ENCODE data around the gene SLC17A8.

Gene SLC17A8

DNA sequence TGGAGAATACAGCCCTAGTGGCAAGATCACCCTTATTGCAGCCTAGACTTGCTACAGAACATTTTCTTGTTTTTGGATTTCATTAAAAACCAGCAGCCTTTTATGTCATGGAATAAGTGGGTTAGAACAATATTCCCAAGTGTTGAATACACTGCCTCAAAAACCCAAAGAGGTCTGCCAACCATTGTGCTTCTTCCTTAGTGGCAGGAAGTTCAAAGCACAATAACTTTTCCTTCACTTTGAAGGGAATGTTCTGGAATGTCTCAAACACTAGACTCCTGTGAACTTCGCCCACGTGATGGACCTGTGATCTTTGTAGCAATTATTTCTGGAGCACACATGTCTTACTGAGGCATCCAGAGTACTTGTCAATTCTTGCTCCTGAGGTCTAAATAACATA lies 8.5 kb downstream of the SLC17A8 start:
- H3K27ac ChIP-seq, result no peak overlapping the region
- H3K27me3 ChIP-seq, result no peaks in the 10 kb centered on the region
- H3K4me2 ChIP-seq, result no peak overlapping the region
- no peak overlapping the region for H3K4me3 ChIP-seq
- no peak overlapping the region for H3K9ac ChIP-seq
- H3K4me1 ChIP-seq, result no peaks in the 10 kb centered on the region
- TF ChIP-seq Cebpa-rat (IDR thresholded peaks at IDR 0.05), result no peak
- no peaks in the 10 kb centered on the region for H3K9me3 ChIP-seq
- H3K36me3 ChIP-seq, result no peaks in the 10 kb centered on the region
- no peaks in the 10 kb centered on the region for H4K20me1 ChIP-seq

DNA sequence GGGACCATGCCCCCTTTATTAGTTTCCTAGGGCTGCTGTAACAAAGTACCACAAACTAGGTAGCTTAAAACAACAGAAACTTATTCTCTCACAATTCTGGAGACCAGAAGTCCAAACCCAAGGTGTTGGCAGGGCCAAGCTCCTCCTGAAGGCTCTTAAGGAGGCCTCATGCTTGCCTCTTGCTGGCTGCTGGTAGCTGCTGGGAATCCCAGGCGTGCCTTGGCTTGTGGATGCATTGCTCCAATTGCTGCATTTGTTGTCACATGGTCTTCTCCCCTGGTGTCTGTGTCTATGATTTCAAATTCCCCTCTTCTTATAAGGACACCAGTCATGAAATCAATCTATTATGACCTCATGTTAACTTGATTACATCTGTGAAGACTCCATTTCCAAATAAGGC lies 11.2 kb downstream of the SLC17A8 start:
- Histone ChIP-seq H3K9me3 (no peaks in the 10 kb centered on the region), H4K20me1 (no peaks in the 10 kb centered on the region), H3K36me3 (no peaks in the 10 kb centered on the region), H3K27me3 (no peaks in the 10 kb centered on the region), H3K4me1 (no peaks in the 10 kb centered on the region), H3K4me3 (no peak overlapping the region), H3K9ac (no peak overlapping the region), H3K4me2 (no peak overlapping the region), H3K27ac (no peak overlapping the region)
- no peak for TF ChIP-seq Cebpa-rat (IDR thresholded peaks at IDR 0.05)

DNA sequence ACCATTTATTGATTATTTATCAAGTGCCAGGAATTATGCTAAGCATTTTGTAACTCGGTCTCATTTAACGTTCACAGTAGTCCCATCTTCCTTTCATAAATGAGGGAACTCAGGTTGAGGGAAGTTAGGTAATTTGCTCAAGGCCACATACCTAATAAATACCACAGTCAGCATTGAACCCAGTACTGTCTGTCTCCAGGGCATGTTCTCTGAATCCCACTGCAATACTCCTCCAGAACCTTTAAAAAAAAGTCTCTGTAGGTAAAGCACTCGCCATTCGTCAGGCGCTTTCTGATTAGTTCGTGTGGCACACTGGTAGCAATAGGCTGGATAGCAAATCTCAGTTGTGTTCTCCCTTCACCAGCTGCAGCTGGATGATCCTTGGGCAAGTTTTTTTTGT lies 14.3 kb downstream of the SLC17A8 start:
- Histone ChIP-seq H3K27me3 (no peaks in the 10 kb centered on the region), H3K9me3 (no peaks in the 10 kb centered on the region), H3K27ac (no peak overlapping the region), H3K36me3 (no peaks in the 10 kb centered on the region), H3K4me2 (no peak overlapping the region), H4K20me1 (no peaks in the 10 kb centered on the region), H3K4me1 (no peaks in the 10 kb centered on the region), H3K9ac (no peak overlapping the region), H3K4me3 (no peak overlapping the region)
- no peak for TF ChIP-seq Cebpa-rat (IDR thresholded peaks at IDR 0.05)

- H3K27ac ChIP-seq, result no peak overlapping the region
- no peak overlapping the region for H3K4me2 ChIP-seq
- no peaks in the 10 kb centered on the region for H3K27me3 ChIP-seq
- H3K9ac ChIP-seq, result no peak overlapping the region
- no peaks in the 10 kb centered on the region for H4K20me1 ChIP-seq
- no peaks in the 10 kb centered on the region for H3K36me3 ChIP-seq
- no peak for TF ChIP-seq Cebpa-rat (IDR thresholded peaks at IDR 0.05)
- no peaks in the 10 kb centered on the region for H3K9me3 ChIP-seq
- H3K4me1 ChIP-seq, result no peaks in the 10 kb centered on the region
- H3K4me3 ChIP-seq, result no peak overlapping the region
Observed at GRCh38 chr12:100372853-100373640, 16.2 kb downstream of the SLC17A8 start.

- no peak for TF ChIP-seq Cebpa-rat (IDR thresholded peaks at IDR 0.05)
- H3K9me3 ChIP-seq, result no peaks in the 10 kb centered on the region
- no peaks in the 10 kb centered on the region for H4K20me1 ChIP-seq
- H3K9ac ChIP-seq, result no peak overlapping the region
- no peaks in the 10 kb centered on the region for H3K4me1 ChIP-seq
- H3K36me3 ChIP-seq, result no peaks in the 10 kb centered on the region
- no peak overlapping the region for H3K4me2 ChIP-seq
- H3K27ac ChIP-seq, result no peak overlapping the region
- no peak overlapping the region for H3K4me3 ChIP-seq
- H3K27me3 ChIP-seq, result no peaks in the 10 kb centered on the region
Observed at GRCh38 chr12:100375038-100375735, 18.3 kb downstream of the SLC17A8 start.

DNA sequence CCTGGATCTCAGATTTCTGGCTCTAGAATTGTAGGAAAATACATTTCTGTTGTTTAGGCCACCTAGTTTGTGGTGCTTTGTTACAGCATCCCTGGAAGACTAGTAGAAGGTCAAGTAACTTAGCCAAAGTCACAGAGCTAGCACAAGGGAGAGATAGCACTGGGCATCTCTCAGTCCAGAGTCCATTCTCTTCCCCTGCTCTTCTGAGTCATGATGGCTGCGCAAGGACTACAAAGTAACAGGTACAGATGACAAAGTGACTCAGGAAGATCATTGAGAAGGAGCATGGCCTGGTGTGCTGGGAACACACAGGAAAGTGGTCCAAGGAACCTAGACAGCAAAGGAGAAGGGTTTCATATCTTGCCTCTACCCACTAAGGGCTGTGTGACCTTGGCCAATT lies 19.3 kb downstream of the SLC17A8 start:
- H3K36me3 ChIP-seq, result no peaks in the 10 kb centered on the region
- H3K9me3 ChIP-seq, result no peaks in the 10 kb centered on the region
- H3K9ac ChIP-seq, result no peak overlapping the region
- no peaks in the 10 kb centered on the region for H3K4me1 ChIP-seq
- no peaks in the 10 kb centered on the region for H3K27me3 ChIP-seq
- no peak overlapping the region for H3K4me2 ChIP-seq
- H3K4me3 ChIP-seq, result no peak overlapping the region
- H4K20me1 ChIP-seq, result no peaks in the 10 kb centered on the region
- no peak overlapping the region for H3K27ac ChIP-seq
- no peak for TF ChIP-seq Cebpa-rat (IDR thresholded peaks at IDR 0.05)

- H3K27me3 ChIP-seq, result no peaks in the 10 kb centered on the region
- TF ChIP-seq Cebpa-rat (IDR thresholded peaks at IDR 0.05), result no peak
- H4K20me1 ChIP-seq, result no peaks in the 10 kb centered on the region
- no peaks in the 10 kb centered on the region for H3K9me3 ChIP-seq
- H3K9ac ChIP-seq, result no peak overlapping the region
- no peak overlapping the region for H3K4me2 ChIP-seq
- no peak overlapping the region for H3K4me3 ChIP-seq
- no peaks in the 10 kb centered on the region for H3K36me3 ChIP-seq
- H3K4me1 ChIP-seq, result no peaks in the 10 kb centered on the region
- H3K27ac ChIP-seq, result no peak overlapping the region
Observed at GRCh38 chr12:100381379-100381778, 24.5 kb downstream of the SLC17A8 start.

DNA sequence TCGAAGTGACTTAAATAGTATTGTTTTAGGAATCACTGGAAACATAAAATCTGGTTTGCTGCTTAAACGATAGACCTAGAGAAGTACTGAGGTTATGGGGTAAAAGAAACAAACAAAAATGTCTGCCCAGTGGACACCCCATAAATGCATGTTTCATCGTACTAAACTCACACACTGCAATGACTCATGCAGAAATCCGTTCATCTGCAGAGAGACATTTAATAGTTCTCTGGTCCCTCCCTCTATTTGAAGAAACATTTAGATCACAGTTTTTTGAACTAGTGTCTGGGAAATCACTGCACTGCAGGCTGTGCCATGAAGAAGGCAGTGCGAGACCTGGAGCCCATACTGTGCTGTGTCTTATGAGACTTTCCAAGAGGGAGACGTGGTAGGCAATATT lies 25.5 kb downstream of the SLC17A8 start:
- Histone ChIP-seq H3K4me2 (no peak overlapping the region), H4K20me1 (no peaks in the 10 kb centered on the region), H3K9me3 (no peaks in the 10 kb centered on the region), H3K4me3 (no peak overlapping the region), H3K9ac (no peak overlapping the region), H3K27ac (no peak overlapping the region), H3K36me3 (no peaks in the 10 kb centered on the region), H3K4me1 (no peaks in the 10 kb centered on the region), H3K27me3 (no peaks in the 10 kb centered on the region)
- no peak for TF ChIP-seq Cebpa-rat (IDR thresholded peaks at IDR 0.05)

DNA sequence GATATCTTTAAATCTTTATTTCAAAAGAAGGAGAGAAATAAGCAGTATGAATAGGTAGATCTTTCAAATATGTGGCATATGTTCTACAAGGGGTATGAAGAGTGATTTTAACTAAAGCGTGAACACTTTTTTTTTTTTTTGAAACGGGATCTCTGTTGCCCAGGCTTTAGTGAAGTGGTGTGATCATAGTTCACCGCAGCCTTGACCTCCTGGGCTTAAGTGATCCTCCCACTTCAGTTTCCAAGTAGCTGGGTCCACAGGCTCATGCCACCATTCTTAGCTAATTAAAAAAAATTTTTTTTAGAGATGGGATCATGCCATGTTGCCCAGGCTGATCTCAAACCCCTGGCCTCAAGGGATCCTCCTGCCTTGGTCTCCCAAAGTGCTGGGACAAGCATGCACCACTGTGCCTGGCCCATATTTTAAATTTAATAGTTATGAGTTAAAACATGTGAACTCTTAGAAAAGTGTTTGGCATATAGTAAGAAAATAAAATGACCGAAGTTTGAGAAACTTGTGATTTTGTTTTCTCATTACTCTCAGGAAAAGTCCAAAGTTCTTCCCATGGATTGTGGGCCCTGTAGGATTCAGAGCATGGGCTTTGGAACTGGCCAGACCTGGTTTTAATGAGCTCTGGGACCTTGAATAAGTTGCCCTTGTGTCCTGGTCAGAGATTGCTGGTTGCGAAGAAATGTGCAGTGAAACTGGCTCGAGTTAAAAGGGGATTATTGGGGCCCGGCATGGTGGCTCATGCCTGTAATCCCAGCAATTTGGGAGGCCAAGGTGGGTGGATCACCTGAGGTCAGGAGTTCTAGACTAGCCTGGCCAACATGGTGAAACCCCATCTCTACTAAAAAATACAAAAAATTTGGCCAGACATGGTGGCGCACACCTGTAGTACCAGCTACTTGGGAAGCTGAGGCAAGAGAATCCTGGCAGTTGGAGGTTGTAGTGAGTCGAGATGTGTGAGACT lies 27.0 kb downstream of the SLC17A8 start:
- H4K20me1 ChIP-seq, result no peaks in the 10 kb centered on the region
- no peaks in the 10 kb centered on the region for H3K4me1 ChIP-seq
- no peak overlapping the region for H3K4me3 ChIP-seq
- H3K27me3 ChIP-seq, result no peaks in the 10 kb centered on the region
- no peaks in the 10 kb centered on the region for H3K36me3 ChIP-seq
- no peak for TF ChIP-seq Cebpa-rat (IDR thresholded peaks at IDR 0.05)
- no peak overlapping the region for H3K9ac ChIP-seq
- H3K27ac ChIP-seq, result no peak overlapping the region
- no peaks in the 10 kb centered on the region for H3K9me3 ChIP-seq
- H3K4me2 ChIP-seq, result no peak overlapping the region

DNA sequence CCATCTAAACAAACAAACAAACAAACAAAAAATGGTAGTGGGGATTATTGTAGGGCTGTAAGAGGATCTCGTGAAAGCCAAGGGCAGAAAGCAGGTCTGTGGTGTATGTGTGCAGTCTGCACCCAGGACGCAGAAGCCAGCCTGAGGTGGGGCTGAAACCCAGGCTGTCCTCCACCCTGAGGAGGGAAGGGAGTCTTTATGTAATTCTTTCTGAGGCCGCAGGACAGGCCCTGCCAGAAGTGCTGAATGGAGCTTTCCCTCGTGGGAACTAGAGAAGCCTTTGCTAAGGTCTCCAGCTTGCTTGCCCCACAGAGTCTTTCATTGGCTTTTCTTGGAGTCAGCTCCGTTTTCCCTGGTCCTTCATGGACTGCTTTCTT lies 27.7 kb downstream of the SLC17A8 start:
- Histone ChIP-seq H3K27me3 (no peaks in the 10 kb centered on the region), H3K9ac (no peak overlapping the region), H3K4me2 (no peak overlapping the region), H3K36me3 (no peaks in the 10 kb centered on the region), H3K9me3 (no peaks in the 10 kb centered on the region), H4K20me1 (no peaks in the 10 kb centered on the region), H3K27ac (no peak overlapping the region), H3K4me3 (no peak overlapping the region), H3K4me1 (no peaks in the 10 kb centered on the region)
- TF ChIP-seq Cebpa-rat (IDR thresholded peaks at IDR 0.05), result no peak
